MM.1S (cell line): ENCODE measurements around the gene NANOGP8.

Experiments
- DNase-seq: peaks from one replicate; pipeline ENCODE4 v3.0.0-alpha.2; 2015
- H2AFZ ChIP-seq: fragments of 300-600 bp; sonication (generic); 2 replicates; pipeline ENCODE4 v1.6.0; 2016; ENCODE audit warnings: antibody characterized with exemption, low read length
- H3F3A ChIP-seq: fragments of 300-600 bp; sonication (generic); 2 replicates; pipeline ENCODE4 v1.6.1; 2016; ENCODE audit warnings: mild to moderate bottlenecking, antibody characterized with exemption, low read length, moderate library complexity, mixed read lengths; ENCODE audit not compliant: insufficient read depth
- H3K27ac ChIP-seq: fragments of 300-600 bp; sonication (generic); 2 replicates; pipeline ENCODE4 v1.5.1; 2016; ENCODE audit warnings: mild to moderate bottlenecking, low read length
- H3K27me3 ChIP-seq: fragments of 300-600 bp; sonication (generic); replicated peaks from 2 replicates; pipeline ENCODE4 v1.6.0; 2016; ENCODE audit warnings: low read length; ENCODE audit not compliant: insufficient read depth
- H3K36me3 ChIP-seq: fragments of 300-600 bp; sonication (generic); replicated peaks from 2 replicates; pipeline ENCODE4 v1.6.1; 2016; ENCODE audit warnings: mild to moderate bottlenecking, low read length, mixed read lengths; ENCODE audit not compliant: insufficient read depth
- H3K4me1 ChIP-seq: fragments of 300-600 bp; sonication (generic); 2 replicates; pipeline ENCODE4 v1.6.1; 2016; ENCODE audit warnings: low read length, mixed read lengths
- H3K4me2 ChIP-seq: fragments of 300-600 bp; sonication (generic); 2 replicates; pipeline ENCODE4 v1.6.0; 2016; ENCODE audit warnings: low read depth, low read length
- H3K4me3 ChIP-seq: fragments of 300-600 bp; sonication (generic); 2 replicates; pipeline ENCODE4 v1.5.1; 2016; ENCODE audit warnings: low read length, mixed read lengths
- H3K79me2 ChIP-seq: fragments of 300-600 bp; sonication (generic); 2 replicates; pipeline ENCODE4 v1.6.1; 2016; ENCODE audit warnings: mixed run types, low read length, mixed read lengths
- H3K9ac ChIP-seq: fragments of 300-600 bp; sonication (generic); 2 replicates; pipeline ENCODE4 v1.6.1; 2016; ENCODE audit warnings: low read length, mixed read lengths
- H3K9me2 ChIP-seq: fragments of 300-600 bp; sonication (generic); replicated peaks from 2 replicates; pipeline ENCODE4 v1.6.1; 2016; ENCODE audit warnings: mild to moderate bottlenecking, low read length, mixed read lengths; ENCODE audit not compliant: insufficient read depth
- H3K9me3 ChIP-seq: fragments of 300-600 bp; sonication (generic); replicated peaks from 2 replicates; pipeline ENCODE4 v1.6.1; 2016; ENCODE audit warnings: mild to moderate bottlenecking, low read length, mixed read lengths; ENCODE audit not compliant: insufficient read depth
- H4K20me1 ChIP-seq: fragments of 300-600 bp; sonication (generic); 2 replicates; pipeline ENCODE4 v1.6.1; 2016; ENCODE audit warnings: mild to moderate bottlenecking, low read length, moderate library complexity, mixed read lengths; ENCODE audit not compliant: insufficient read depth
- CTCF ChIP-seq: fragments of 300-600 bp; sonication (generic); IDR thresholded peaks from 2 replicates; pipeline ENCODE4 v1.5.1; 2016; ENCODE audit warnings: antibody characterized with exemption, low read length, mixed read lengths
- EZH2 ChIP-seq: fragments of 300-600 bp; sonication (generic); optimal IDR thresholded peaks from 2 replicates; pipeline ENCODE3; 2017; ENCODE audit warnings: low read depth, mild to moderate bottlenecking, antibody characterized with exemption, low read length, mixed read lengths
- EZH2phosphoT487 ChIP-seq: fragments of 300-600 bp; sonication (generic); IDR thresholded peaks from 2 replicates; pipeline ENCODE4 v1.6.1; 2018; ENCODE audit warnings: antibody characterized with exemption, low read length

Gene NANOGP8

GRCh38 chr15:35055416-35056105 lies 29.5 kb downstream of the NANOGP8 start:
- H3K4me3 ChIP-seq, result no peak overlapping the region
- H2AFZ ChIP-seq, result no peak overlapping the region
- H3K27me3 ChIP-seq, result no peaks in the 10 kb centered on the region
- no peak overlapping the region for H3K27ac ChIP-seq
- H3K4me2 ChIP-seq, result no peak overlapping the region
- no peaks in the 10 kb centered on the region for H4K20me1 ChIP-seq
- no peaks in the 10 kb centered on the region for H3K9me3 ChIP-seq
- H3K9me2 ChIP-seq, result no peaks in the 10 kb centered on the region
- H3K4me1 ChIP-seq, result peaks cover 18% of the 10 kb centered on the region
- no peak for DNase-seq
- TF ChIP-seq EZH2phosphoT487, result no peak
- no peak for TF ChIP-seq CTCF
- no peak for TF ChIP-seq EZH2
- peaks cover 15% of the 10 kb centered on the region for H3F3A ChIP-seq
- H3K9ac ChIP-seq, result no peak overlapping the region
- H3K36me3 ChIP-seq, result no peaks in the 10 kb centered on the region
- no peaks in the 10 kb centered on the region for H3K79me2 ChIP-seq

GRCh38 chr15:35054380-35054779 lies 30.7 kb downstream of the NANOGP8 start:
- H3K4me1 ChIP-seq, result peaks cover 14% of the 10 kb centered on the region
- peaks cover 15% of the 10 kb centered on the region for H3F3A ChIP-seq
- H3K27ac ChIP-seq, result no peak overlapping the region
- no peak for DNase-seq
- H3K27me3 ChIP-seq, result no peaks in the 10 kb centered on the region
- H2AFZ ChIP-seq, result no peak overlapping the region
- no peaks in the 10 kb centered on the region for H3K79me2 ChIP-seq
- H3K36me3 ChIP-seq, result no peaks in the 10 kb centered on the region
- no peaks in the 10 kb centered on the region for H3K9me3 ChIP-seq
- no peaks in the 10 kb centered on the region for H4K20me1 ChIP-seq
- no peak overlapping the region for H3K4me3 ChIP-seq
- TF ChIP-seq EZH2phosphoT487 (no peak), EZH2 (no peak), CTCF (no peak)
- H3K9me2 ChIP-seq, result no peaks in the 10 kb centered on the region
- no peak overlapping the region for H3K4me2 ChIP-seq
- no peak overlapping the region for H3K9ac ChIP-seq

DNA sequence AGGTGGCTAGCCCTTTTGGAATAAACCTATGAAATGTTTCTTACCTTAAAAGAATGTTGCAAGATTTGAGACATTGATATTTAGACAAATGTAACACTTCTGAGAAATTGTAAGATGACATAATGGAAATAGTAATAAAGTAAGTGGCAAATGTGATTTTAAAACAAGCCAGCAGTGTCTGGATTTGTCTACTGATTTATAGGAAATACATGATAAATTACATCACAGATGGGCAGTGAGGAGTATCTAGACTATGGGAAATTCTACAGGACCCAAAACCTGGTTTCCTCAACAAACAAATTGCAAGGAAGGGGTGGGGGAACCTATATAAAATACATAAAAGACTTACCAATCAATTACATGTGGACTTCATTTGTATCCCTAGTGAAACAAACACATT lies 37.1 kb downstream of the NANOGP8 start:
- no peak overlapping the region for H3K27ac ChIP-seq
- H3K9me3 ChIP-seq, result no peaks in the 10 kb centered on the region
- no peaks in the 10 kb centered on the region for H3K27me3 ChIP-seq
- TF ChIP-seq CTCF, result no peak
- no peaks in the 10 kb centered on the region for H3K9me2 ChIP-seq
- H3K4me3 ChIP-seq, result no peak overlapping the region
- no peak for DNase-seq
- no peaks in the 10 kb centered on the region for H4K20me1 ChIP-seq
- no peaks in the 10 kb centered on the region for H3K36me3 ChIP-seq
- no peak overlapping the region for H3K4me2 ChIP-seq
- no peaks in the 10 kb centered on the region for H3K79me2 ChIP-seq
- H2AFZ ChIP-seq, result no peak overlapping the region
- no peaks in the 10 kb centered on the region for H3F3A ChIP-seq
- H3K9ac ChIP-seq, result no peak overlapping the region
- H3K4me1 ChIP-seq, result no peaks in the 10 kb centered on the region
